ENCODE data around the gene PRG2.
"Not testable (repeated sequence)": the region's sequence is repeated elsewhere in the genome, so short reads cannot be mapped to it uniquely, and the experiment has no call there.

PRG2 gene

GRCh38 chr11:57368106-57368844, 22.2 kb downstream of the PRG2 start:
- DNase-seq (ENCODE audit: low read depth in 2 of 2), result no peak

GRCh38 chr11:57364851-57365660, 25.4 kb downstream of the PRG2 start:
- no peak for DNase-seq (ENCODE audit: low read depth in 2 of 2)

GRCh38 chr11:57363131-57364080, 27.0 kb downstream of the PRG2 start:
- DNase-seq (ENCODE audit: low read depth in 2 of 2), result no peak

- no peak for DNase-seq (ENCODE audit: low read depth in 2 of 2)
These were observed 28.5 kb downstream of the PRG2 start for GRCh38 chr11:57361926-57362325.

- DNase-seq (ENCODE audit: low read depth in 2 of 2), result not testable (repeated sequence)
These were observed 29.0 kb downstream of the PRG2 start for GRCh38 chr11:57361420-57361819.

GRCh38 chr11:57360991-57361390, 29.5 kb downstream of the PRG2 start:
- DNase-seq (ENCODE audit: low read depth in 2 of 2), result no peak

- DNase-seq (ENCODE audit: low read depth in 2 of 2), result no peak
These were observed 30.4 kb downstream of the PRG2 start for GRCh38 chr11:57359896-57360690.

- no peak for DNase-seq (ENCODE audit: low read depth in 2 of 2)
These were observed 31.1 kb downstream of the PRG2 start for GRCh38 chr11:57359396-57359795.

GRCh38 chr11:57358991-57359390, 31.5 kb downstream of the PRG2 start:
- DNase-seq (ENCODE audit: low read depth in 2 of 2), result no peak

- DNase-seq (ENCODE audit: low read depth in 2 of 2), result no peak
These were observed 31.9 kb downstream of the PRG2 start for GRCh38 chr11:57358543-57358961.

- no peak for DNase-seq (ENCODE audit: low read depth in 2 of 2)
These were observed 32.6 kb downstream of the PRG2 start for GRCh38 chr11:57357856-57358255.

GRCh38 chr11:57357310-57357709, 33.1 kb downstream of the PRG2 start:
- DNase-seq (ENCODE audit: low read depth in 2 of 2), result no peak

- no peak for DNase-seq (ENCODE audit: low read depth in 2 of 2)
These were observed 34.2 kb downstream of the PRG2 start for GRCh38 chr11:57356268-57356667.

- DNase-seq (ENCODE audit: low read depth in 2 of 2), result no peak
These were observed 35.8 kb downstream of the PRG2 start for GRCh38 chr11:57354699-57355098.

- no peak for DNase-seq (ENCODE audit: low read depth in 2 of 2)
These were observed 36.6 kb downstream of the PRG2 start for GRCh38 chr11:57353852-57354251.

GRCh38 chr11:57353446-57353845, 37.0 kb downstream of the PRG2 start:
- no peak for DNase-seq (ENCODE audit: low read depth in 2 of 2)

- no peak for DNase-seq (ENCODE audit: low read depth in 2 of 2)
These were observed 37.4 kb downstream of the PRG2 start for GRCh38 chr11:57353036-57353435.

GRCh38 chr11:57349491-57350274, 40.8 kb downstream of the PRG2 start:
- DNase-seq (ENCODE audit: low read depth in 2 of 2), result peak; percentile 53 to 56

- DNase-seq (ENCODE audit: low read depth in 2 of 2), result no peak
These were observed 41.7 kb downstream of the PRG2 start for GRCh38 chr11:57348636-57349313.

GRCh38 chr11:57348052-57348451, 42.4 kb downstream of the PRG2 start:
- DNase-seq (ENCODE audit: low read depth in 2 of 2), result no peak
